Suppressor macrophage treated with lipopolysaccharide for 4 hours (primary cell): ENCODE results near the gene LNX1.

Source experiments
- DNase-seq: peaks from one replicate; pipeline ENCODE4 v3.0.0-alpha.2; 2020

The LNX1 gene

DNA sequence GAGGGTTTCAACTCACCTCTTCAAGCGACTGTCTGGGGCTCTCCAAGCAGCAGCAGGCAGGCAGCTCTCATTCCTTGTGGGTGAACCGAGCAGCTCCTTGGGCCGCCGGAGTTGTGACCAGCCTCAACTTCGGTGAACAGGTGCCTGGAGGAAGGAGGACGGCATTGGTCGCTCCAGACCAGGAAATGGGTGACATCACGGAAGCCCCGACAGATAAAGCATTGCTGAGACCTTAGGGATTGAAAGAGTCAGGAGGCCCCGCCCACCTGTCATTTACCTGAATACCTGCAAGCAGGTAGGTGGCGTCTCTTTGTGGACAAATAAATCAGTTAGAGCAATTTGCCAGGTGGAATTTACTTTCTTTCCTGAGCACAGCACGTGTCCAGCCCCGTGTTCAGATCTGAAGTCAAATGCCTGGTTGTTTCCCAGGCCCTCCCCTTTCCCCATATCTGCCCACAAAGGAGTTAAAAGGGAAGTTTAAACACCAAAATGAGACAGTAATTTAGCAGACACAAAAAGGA is at the start of gene LNX1:
Gene LNX1 (minus strand): TSS at position 115 of the 521 bp plus-strand sequence. CDS start 17,484 bp downstream, outside the sequence.
- peak; percentile 34 for DNase-seq

DNA sequence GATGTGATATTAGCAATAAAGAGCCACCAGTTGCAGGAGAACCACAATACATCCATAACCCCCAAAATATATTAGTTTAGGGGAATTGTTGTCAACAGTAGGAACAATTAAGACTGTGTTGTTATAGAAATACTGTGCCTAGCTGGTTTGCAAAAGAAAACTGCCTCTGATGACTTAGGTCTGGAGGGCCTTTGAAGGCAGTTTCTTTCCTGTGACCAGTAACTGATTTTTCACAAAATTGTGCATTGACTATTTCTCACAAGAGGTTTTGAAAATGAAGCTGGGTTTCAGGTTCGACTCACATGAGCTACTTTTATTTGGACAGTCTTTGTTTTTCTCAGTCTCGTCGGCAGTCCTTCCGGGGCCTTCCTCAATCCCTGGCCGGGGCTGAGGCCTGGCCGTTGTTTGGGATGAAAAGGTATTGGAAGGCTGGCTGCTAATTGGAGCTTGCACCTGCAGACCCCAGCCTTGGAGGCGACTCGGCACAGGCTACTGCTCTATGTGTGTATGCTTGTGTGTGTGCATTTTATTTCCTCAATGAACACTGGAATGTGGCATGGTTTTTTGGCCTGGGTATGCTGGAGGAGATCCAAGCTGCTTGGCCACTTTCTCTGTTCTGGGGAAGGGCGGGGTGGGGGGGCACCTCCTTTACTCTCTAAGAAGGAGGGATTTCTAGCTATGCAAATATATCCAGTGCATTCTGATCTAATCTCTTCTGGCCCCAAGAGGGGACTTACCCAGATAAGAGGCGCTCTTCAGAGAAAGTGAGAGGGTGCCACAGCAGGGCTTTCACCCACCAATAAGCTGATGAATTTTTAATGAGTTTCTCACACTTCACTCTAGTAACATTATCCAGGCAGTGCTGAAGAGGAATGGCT is 49.5 kb upstream of the LNX1 start:
- DNase-seq, result no peak

DNA sequence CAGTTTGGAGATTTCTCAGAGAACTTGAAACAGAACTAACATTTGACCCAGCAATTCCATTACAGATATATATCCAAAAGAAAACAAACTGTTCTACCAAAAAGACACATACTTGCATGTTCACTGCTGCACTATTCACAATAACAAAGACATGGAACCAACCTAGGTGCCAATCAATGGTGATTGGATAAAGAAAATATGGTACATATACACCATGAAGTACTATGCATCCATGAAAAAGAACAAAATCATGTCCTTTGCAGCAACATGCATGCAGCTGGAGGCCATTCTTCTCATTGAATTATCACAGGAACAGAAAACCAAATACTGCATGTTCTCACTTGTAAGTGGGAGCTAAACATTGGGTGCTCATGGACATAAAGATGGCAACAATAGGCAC is 47.6 kb upstream of the LNX1 start:
- no peak for DNase-seq

DNA sequence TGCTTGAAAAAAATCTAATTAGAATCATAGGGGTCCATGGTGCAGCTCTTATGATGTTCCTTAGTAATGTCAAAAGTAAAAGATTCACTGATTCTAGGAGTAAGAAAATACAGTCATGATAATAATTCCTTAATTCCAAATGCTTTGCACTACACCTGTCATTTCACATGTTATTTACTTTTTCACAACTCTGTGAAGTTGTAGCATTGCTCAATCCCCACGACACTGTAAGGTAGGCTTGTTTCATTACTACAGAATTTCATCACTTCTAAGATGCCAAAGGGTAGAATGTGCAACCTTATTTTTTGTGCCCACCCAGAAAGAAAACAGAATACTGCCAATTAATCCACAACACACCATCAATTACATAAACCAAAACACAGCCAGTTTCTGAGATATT is 46.1 kb upstream of the LNX1 start:
- no peak for DNase-seq

DNA sequence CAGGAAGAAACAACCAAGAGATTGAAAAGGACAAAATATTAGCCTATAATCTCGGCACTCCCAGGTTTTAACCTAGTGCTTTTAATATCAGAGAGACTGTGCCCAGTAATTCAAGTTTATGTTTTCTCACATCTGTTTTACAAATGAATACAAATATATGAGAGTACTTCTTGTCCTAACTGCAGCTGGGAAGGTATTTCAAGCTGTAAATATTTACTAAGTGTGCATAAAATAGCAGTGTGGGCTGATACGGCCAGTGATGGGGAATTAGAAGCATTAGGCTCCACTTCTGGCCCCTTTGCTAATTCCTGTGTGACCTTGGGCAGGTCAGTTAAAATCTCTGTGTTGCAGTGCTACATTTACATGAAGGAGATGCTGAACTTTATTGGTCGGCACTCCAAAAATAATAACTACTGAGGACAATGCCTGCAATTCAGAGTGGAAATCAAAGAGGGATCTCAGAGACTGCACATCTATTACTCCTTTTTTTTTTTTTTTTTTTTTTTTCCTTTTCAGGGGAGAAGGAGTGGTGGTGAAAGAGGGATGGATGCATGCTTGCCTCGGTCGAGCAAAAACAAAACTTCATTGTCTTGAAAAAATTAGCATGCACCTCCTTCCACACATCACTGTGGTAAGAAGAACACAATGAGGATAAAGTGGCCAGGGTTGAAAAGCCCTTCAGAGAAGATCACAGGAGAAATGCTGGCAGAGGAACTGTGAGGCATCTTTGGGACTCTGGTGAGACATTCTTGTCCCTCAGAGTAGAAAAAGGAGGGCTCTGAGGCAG is 44.6 kb upstream of the LNX1 start:
- DNase-seq, result no peak

DNA sequence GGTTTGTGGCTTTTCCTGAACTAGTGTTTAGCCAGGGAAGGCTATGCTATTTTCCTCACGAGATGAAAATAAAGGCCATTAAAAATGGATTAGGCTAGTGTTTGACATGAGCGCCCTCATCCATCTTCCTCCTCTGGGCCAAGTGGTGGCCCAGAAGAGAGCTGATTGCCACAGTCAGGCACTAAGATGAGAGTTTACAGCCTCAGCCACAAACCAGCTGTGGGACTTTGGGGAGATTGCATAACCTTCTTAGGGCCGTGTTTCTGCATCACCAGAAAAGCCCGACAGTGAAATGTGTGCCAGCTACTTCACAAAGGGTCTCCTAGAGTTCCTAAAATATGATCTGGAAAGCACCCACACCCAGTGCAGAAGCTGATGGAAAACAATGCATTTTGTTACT is 42.3 kb upstream of the LNX1 start:
- DNase-seq, result peak; percentile 54

DNA sequence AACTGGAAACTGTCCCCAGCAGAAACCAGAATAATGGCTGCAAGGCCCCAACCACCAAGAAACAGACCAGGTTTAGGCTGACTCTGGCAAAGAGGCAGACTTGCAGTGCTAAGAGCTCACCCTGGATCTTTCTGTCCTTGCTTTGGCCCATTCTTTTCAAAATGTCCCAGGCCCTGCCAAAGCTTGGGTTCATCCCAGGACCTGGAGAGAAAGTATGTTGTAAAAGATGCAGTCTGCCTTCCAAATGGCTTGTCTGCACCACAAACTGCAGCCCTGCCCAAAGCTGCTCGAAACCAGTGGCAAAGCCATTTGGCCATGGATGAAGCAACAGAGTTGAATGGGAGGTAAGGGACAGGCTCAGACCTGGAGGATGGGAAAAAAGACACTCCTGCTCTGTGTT is 38.0 kb upstream of the LNX1 start:
- no peak for DNase-seq

DNA sequence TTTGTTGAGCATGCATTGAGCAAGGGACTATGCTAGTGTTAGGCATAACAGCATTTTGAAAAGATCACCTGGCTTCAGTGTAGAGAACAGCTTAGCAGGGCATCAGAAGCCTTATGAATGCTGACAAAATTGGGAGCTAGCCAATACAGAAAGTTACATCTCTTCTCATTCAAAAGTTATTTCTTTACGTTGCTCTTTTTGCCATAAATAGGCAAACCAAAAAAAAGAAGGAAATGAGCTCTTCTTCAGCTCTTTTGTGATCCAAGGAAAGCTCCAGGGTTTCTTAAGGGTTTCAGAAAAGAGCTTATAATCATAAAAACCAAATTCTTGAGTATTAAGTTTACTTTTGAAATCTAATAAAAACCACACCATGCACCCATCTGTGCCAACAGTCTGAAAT is 35.2 kb upstream of the LNX1 start:
- no peak for DNase-seq

DNA sequence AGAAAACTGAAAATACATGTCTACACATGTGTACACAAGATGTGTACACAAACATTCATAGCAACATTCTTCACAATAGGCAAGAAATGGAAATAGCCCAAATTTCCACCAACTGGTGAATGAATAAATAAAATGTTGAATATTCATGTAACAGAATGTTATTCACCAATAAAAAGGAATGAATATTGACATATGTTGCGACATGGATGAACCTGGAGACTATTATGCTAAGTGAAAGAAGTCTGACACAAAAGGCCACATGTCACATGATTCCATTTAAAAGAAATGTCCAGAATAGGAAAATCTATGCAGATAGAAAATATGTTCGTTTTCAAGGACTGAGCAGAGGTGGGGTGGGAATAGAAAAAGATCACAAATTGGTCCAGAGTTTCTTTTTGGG is 34.6 kb upstream of the LNX1 start:
- no peak for DNase-seq

DNA sequence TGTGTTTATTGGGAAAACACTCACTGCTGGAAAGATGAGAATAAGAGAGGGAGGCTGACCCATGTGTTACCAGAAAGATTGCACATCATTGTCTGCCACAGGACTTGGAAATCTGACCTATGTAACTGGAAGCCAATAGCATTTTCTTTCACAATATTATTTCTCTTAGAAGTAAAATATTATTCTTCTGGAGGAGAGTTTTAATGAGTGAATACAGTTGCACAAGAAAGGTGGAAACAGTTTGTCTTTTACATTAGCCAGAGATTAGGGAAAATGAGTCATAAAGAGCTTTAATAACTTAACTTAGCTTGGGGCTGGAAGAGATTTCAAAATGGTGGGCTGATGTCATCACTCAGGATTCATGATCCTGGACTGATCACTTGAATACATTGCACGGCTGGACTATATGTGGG is 31.5 kb upstream of the LNX1 start:
- peak; percentile 17 for DNase-seq

DNA sequence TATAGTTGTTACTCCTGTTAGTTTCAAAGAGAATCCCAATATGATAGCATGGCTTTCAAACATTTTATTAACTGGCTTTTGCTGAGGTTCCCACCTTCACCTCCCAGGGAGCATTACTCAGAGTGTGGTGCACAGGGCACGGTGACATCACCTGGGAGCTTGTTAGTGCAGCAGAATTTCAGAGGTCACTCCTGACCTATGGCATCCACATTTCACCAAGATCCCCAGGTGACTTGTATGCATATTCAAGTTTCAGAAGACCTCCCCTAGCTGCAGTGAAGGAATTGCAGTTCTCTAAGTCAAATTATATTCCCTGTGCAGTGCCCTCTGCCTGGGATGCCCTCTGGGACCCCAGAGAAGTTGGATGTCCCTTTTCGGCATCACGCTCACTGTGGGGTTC is 29.7 kb upstream of the LNX1 start:
- DNase-seq, result no peak

DNA sequence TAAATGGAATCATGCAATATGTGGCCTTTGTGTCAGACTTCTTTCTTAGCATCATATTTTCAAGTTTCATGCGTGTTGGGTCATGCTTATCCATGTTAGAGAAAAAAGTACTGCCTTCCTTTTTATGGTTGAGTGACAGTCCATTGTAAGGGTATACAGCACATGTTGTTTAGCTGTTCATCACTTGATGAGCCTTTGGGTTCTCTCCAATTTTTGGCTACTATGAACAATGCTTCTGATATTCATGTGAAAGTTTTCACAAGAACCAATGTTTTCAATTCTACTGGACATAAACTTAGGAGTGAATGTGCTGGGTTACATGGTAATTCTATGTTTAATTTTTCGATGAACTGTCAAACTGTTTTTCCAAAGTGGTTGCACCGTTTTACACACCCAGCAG is 28.1 kb upstream of the LNX1 start:
- no peak for DNase-seq

DNA sequence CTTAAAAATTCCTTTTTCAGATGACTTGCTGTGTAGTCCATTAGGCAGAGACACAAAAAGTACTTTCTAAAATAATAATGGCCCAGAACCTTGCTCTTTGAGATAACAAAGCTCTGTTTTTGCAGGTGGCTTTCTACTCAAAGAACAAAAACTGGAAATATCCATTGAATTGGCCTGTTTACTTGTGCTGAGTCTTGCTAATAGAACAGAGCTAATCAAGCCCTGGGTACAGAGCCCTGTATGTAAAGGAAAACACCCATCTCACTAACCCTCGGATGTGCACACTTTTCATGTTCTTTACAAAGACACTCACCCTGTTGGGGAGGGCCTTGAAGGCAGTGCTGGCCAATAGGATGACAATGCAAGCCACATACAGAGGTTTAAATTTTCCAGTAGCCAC is 27.0 kb upstream of the LNX1 start:
- DNase-seq, result no peak

DNA sequence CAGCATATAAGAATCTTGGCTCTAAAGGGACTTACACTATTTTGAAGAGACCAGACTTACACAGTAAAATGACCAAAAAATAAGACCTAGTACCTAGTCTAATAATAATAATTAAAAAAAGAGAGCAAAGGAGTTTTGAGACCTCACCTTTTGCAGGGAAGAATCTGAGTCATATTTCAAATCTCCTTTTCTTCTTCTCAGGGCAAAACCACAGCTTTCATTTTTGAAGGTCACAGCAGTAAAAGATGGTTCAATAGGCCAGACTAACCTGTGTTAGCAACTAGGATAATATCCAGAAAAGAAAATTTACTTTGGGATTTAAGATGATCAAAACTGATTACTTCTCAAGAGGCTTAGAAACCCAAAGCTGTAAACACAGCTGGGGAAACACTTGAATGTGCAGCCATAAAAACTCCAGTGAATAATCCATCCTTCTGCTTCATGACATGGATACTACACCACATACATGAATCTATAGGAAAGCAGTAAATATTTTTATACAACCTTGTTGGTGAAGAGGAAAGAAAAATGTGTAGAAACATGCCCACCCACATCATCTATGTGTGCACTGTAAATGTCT is 25.9 kb upstream of the LNX1 start:
- DNase-seq, result no peak

DNA sequence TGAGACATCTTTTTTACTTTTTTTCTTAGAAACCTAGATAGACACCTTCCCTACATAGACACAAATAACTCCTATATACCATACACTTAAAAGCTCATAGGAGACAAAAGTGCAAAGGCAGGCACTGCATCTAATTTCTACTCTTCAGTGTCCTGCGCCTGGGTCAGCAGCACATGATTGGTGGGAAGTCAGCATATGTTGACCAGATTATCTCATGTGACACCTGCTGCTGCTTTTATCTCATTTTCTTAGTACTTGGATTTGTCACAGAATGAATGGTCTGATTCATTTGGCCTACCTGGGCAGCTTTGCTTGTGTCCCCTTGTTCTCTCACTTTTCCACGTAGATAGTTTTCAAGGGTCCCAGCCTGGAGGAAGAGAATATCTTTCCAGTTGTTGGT is 24.9 kb upstream of the LNX1 start:
- no peak for DNase-seq

DNA sequence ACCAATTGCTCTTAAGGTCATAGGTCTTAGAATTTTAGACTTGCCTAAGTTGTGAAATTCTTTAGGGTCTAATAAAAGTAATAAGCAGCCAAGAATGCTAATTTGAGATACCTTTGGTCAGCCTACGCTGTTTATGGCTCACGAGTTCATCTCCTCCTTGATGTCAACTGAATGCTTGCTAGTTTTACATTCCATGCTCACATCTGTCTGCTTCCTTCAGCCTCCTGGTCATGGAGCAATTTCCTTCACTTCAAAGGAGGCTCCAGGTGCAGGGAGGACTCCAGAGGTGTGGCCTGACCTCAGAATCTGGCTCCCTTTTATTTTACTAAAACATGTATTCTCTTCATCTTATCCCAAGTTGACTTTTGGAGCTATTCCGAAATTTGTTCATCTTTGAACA is 23.3 kb upstream of the LNX1 start:
- DNase-seq, result no peak

DNA sequence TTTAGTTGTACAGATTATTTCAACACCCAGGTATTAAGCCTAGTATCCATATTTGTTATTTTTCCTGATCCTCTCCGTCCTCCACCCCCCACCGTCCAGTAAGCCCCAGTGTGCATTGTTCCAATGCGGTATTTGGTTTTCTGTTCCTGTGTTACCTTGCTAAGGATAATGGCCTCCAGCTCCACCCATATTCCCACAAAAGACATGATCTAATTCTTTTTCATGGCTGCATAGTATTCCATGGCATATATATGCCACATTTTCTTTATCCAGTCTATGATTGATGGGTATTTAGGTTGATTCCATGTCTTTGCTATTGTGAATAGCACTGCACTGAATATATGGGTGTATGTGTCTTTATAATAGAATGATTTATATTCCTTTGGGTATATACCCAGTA is 22.1 kb upstream of the LNX1 start:
- DNase-seq, result no peak

DNA sequence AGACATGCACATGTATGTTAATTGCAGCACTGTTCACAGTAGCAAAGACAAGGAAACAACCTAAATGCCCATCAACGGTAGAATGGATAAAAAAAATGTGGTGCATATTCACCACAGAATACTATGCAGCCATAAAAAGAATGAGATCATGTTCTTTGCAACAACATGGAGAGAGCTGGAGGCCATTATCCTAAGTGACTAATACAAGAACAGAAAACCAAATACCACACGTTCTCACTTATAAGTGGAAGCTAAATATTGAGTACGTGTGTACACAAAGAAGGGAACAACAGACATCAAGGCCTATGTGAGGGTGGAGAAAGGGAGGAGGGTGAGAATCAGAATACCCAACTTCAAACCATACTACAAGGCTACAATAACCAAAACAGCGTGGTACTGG is 17.4 kb upstream of the LNX1 start:
- no peak for DNase-seq

DNA sequence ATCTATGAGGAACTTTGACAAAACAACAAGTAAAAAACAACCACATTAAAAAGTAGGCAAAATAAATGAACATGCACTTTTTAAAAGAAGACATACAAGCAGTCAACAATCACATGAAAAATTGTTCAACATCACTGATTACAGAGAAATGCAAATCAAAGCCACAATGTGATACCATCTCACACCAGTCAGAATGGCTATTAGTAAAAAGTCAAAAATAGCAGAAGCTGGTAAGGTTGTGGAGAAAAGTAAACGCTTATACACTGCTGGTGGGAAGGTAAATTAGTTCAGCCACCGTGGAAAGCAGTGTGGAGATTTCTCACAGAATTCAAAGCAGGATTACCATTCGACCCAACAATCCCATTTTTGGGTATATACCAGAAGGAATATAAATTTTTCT is 17.0 kb upstream of the LNX1 start:
- DNase-seq, result no peak

DNA sequence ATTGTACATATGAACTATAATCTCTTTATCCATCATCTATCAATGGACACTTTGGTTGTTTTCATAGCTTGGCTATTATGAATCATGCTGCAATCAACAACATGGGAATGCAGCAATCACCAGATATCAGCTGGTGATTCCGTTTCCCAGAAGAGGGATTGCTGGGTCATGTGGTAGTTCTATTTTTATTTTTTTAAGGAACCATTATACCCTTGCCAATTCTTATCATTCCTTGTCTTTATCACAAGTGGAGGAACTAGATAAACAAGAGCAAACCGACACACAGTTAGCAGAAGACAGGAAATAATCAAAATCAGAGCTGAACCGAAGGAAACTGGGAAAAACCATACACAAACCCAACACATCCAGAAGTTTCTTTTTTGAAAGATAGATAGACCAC is 14.5 kb upstream of the LNX1 start:
- no peak for DNase-seq

DNA sequence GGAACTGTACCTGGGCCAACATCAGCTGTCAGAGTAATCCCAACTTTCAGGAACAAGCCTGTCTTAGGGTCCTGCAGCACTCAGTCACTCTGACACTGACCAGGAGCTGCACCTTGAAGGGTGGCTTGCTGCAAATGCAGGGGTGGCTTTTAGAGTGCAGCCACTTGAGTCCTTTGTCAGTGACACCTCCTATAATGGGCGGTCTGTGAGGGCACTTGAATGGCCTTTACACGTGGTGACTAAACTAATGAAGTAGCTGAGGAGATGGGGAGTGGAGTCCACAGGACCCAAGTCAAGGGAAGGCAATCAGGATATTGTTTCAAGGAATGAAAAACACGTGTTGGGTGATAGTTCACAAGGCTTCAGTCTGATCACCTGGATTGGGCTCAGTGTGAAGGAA is 11.1 kb upstream of the LNX1 start:
- DNase-seq, result no peak

DNA sequence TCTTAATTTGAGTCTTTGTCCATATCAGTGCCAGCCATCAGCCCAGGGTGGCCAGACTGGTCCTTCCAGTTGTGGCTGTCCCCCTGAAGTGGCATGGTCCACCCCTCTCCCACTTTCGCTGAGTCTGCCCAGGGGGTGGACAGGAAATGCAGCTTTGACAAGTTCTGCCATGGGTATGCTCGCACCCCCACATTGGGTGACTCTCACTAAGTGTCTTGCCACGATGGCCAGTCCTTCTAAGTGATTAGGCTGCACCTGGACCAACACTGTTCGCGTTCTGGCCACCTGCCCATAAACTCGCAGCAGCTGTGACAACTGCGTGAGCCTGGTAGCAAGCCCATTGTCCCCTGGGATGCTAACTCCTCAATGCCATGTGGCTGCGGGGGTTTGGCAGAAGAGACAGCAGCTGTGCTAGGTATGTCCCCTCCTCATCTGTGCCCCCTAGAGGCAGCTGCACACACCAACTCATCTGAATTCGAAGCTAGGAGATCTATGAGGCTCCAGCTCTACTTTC is 10.0 kb upstream of the LNX1 start:
- no peak for DNase-seq

DNA sequence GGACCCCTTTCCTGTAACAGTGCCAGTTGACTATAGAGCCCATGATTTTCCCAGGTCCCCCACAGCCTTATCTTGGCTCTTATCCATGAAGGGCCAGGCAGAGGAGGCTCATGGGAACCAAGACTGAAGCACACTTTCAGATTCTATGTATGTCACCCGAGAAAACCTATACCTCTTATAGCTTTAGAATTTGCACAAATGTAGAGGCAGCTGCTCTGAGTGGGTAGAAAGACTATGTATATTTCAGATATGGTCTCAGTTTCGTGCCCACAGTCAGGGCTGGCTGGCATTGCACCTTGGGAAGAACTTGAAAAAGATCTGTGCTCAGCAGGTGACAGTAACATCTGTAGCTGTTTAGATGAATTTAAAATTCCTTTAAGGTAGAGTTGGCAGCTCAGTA is 8.3 kb upstream of the LNX1 start:
- no peak for DNase-seq

DNA sequence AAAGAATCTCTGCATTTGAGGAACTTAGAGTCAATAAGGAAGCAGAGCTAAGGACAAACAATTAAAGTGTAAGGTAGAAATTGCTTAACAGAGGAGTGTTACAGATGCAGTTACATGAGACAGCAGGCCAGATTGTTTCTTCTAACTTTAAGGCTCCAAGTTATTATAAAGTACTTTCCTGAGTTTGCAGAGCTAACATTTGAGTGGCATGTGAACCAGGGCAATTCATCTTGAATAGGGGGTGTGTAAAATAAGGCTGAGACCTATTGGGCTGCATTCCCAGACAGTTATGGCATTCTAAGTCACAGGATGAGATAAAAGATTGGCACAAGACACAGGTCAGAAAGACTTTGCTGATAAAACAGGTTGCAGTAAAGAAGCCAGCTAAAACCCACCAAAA is 7.6 kb upstream of the LNX1 start:
- no peak for DNase-seq
